ENCODE data around the gene TFDP2.

Gene TFDP2

GRCh38 chr3:142124243-142124642, 25.1 kb downstream of the TFDP2 start:
- no peak overlapping the region for H3K27ac ChIP-seq (ENCODE audit: extremely low read depth, low read depth, low read length)
- H3K9me3 ChIP-seq (ENCODE audit: control insufficient read depth, insufficient read depth, low read depth, low read length), result no peaks in the 10 kb centered on the region
- ChIA-PET CTCF (interaction anchor here (0.6 to 2.9 kb wide), 3 partner anchors 15 to 664 kb away, joined by 3 to 25 read pairs (median 4); no protein-coding TSS in a partner anchor), POLR2A (no interaction called here)
- H3K4me1 ChIP-seq (ENCODE audit: control insufficient read depth, insufficient read depth, low read length), result no peaks in the 10 kb centered on the region
- TF ChIP-seq ZFHX2 (tag by site-specific recombination; conservative IDR thresholded peaks at IDR 0.05), result no peak
- no peak for TF ChIP-seq ZFP37 (tag by site-specific recombination; IDR thresholded peaks at IDR 0.05)
- H3K36me3 ChIP-seq (ENCODE audit: control insufficient read depth in 2 of 2, insufficient read depth in 1 of 2, low read length in 2 of 2), result no peaks in the 10 kb centered on the region
- no peak overlapping the region for H3K4me3 ChIP-seq (ENCODE audit: low read depth, low read length)

DNA sequence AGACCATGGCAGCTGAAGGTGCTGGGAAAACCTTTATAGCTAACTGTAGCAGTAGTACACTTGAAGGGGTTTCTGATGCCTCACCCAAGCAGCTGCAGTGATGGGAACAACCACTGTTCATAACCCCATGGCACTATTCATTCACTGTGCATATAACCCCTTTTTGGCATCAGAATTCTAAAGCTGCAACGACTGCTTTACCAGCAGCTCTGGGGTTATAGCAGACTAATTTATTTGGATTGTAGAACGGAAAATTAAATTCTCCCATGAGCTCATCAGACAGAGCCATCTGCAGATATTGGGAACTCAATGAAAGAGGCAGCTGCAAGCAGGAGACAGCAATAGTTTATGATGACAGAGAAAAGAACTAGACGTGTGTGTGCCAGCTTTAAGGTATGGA, 28.6 kb downstream of the TFDP2 start:
- no peak overlapping the region for H3K4me3 ChIP-seq (ENCODE audit: low read depth, low read length)
- CTCF ChIA-PET, result interaction anchor here (1.2 kb wide), 1 partner anchor 159 kb away, joined by 5 read pairs; no protein-coding TSS in a partner anchor
- peaks cover 2% of the 10 kb centered on the region; the same call in 1 of the 2 replicates for H3K4me1 ChIP-seq (ENCODE audit: control insufficient read depth, insufficient read depth, low read length)
- H3K36me3 ChIP-seq (ENCODE audit: control insufficient read depth in 2 of 2, insufficient read depth in 1 of 2, low read length in 2 of 2), result no peaks in the 10 kb centered on the region
- H3K9me3 ChIP-seq (ENCODE audit: control insufficient read depth, insufficient read depth, low read depth, low read length), result no peaks in the 10 kb centered on the region
- POLR2A ChIA-PET, result no interaction called here
- no peak overlapping the region for H3K27ac ChIP-seq (ENCODE audit: extremely low read depth, low read depth, low read length)
- TF ChIP-seq ZNF776 (tag by site-specific recombination; IDR thresholded peaks at IDR 0.05; ENCODE audit: borderline replicate concordance), result no peak
- no peak for TF ChIP-seq ZNF214 (tag by site-specific recombination; IDR thresholded peaks at IDR 0.05; ENCODE audit: borderline replicate concordance)
- no peak for TF ChIP-seq ZNF433 (tag by site-specific recombination; IDR thresholded peaks at IDR 0.05; ENCODE audit: low read depth)
- TF ChIP-seq ZNF658 (tag by site-specific recombination; IDR thresholded peaks at IDR 0.05), result no peak
- TF ChIP-seq ZNF148 (tag by site-specific recombination; IDR thresholded peaks at IDR 0.05; ENCODE audit: borderline replicate concordance), result no peak
- TF ChIP-seq ZBTB20 (tag by site-specific recombination; IDR thresholded peaks at IDR 0.05), result no peak
- TF ChIP-seq ZNF350 (tag by site-specific recombination; IDR thresholded peaks at IDR 0.05), result no peak
- TF ChIP-seq ZNF544 (tag by site-specific recombination; IDR thresholded peaks at IDR 0.05), result no peak
- TF ChIP-seq ZNF768 (tag by site-specific recombination; IDR thresholded peaks at IDR 0.05), result no peak
- no peak for TF ChIP-seq SP7 (tag by site-specific recombination; IDR thresholded peaks at IDR 0.05)
- no peak for TF ChIP-seq IKZF3 (tag by site-specific recombination; IDR thresholded peaks at IDR 0.05)
- TF ChIP-seq REST (tag by site-specific recombination; IDR thresholded peaks at IDR 0.05), result no peak
- TF ChIP-seq ZNF785 (tag by site-specific recombination; IDR thresholded peaks at IDR 0.05), result no peak
- TF ChIP-seq ZNF223 (tag by site-specific recombination; IDR thresholded peaks at IDR 0.05), result no peak
- no peak for TF ChIP-seq ZBTB10 (tag by site-specific recombination; IDR thresholded peaks at IDR 0.05)
- TF ChIP-seq, protein P1, sequence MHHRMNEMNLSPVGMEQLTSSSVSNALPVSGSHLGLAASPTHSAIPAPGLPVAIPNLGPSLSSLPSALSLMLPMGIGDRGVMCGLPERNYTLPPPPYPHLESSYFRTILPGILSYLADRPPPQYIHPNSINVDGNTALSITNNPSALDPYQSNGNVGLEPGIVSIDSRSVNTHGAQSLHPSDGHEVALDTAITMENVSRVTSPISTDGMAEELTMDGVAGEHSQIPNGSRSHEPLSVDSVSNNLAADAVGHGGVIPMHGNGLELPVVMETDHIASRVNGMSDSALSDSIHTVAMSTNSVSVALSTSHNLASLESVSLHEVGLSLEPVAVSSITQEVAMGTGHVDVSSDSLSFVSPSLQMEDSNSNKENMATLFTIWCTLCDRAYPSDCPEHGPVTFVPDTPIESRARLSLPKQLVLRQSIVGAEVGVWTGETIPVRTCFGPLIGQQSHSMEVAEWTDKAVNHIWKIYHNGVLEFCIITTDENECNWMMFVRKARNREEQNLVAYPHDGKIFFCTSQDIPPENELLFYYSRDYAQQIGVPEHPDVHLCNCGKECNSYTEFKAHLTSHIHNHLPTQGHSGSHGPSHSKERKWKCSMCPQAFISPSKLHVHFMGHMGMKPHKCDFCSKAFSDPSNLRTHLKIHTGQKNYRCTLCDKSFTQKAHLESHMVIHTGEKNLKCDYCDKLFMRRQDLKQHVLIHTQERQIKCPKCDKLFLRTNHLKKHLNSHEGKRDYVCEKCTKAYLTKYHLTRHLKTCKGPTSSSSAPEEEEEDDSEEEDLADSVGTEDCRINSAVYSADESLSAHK (tag by site-specific recombination; IDR thresholded peaks at IDR 0.05), result no peak
